Activated T-cell treated with anti-CD3 and anti-CD28 coated beads, Interleukin-2, amount 50 U/mL, for 4 hours (primary cell): Measurements from ENCODE around the gene GCLC. TPM values are rescaled to one million over a fixed set of nuclear protein-coding genes. Genes with fewer than 3 reads are reported as not detected.

ENCODE experiments used
- ATAC-seq, 2 donors: fragments of 200-7000 bp; cut with Tn5 transposase; one replicate each; pipeline ENCODE4 v1.10.0; 2021
- DNase-seq: peaks from one replicate; pipeline ENCODE4 v3.0.0-alpha.2; 2020
- H3K27me3 Mint-ChIP-seq: one replicate; pipeline ENCODE4 v1.8.0; 2021; ENCODE audit warnings: low read depth, mixed read lengths
- H3K36me3 Mint-ChIP-seq: one replicate; pipeline ENCODE4 v1.8.0; 2022; ENCODE audit warnings: mixed read lengths; ENCODE audit not compliant: insufficient read depth
- H3K4me1 Mint-ChIP-seq: one replicate; pipeline ENCODE4 v1.8.0; 2021; ENCODE audit warnings: low read depth, mixed read lengths
- H3K4me3 Mint-ChIP-seq: one replicate; pipeline ENCODE4 v1.8.0; 2021; ENCODE audit warnings: mild to moderate bottlenecking, moderate library complexity, mixed read lengths
- H3K9me3 Mint-ChIP-seq: one replicate; pipeline ENCODE4 v1.8.0; 2021; ENCODE audit warnings: mixed read lengths
- total RNA-seq, 3 donors: library from RNA; stranded (reverse); gene quantifications; one replicate each; pipeline ENCODE4 v1.2.1, GENCODE V29; 2021

Gene GCLC
- total RNA-seq, 3 donors from 2014 or later = 31.8 to 36.8 (median 32.2) TPM

- H3K36me3 Mint-ChIP-seq = peaks cover 16% of the 10 kb centered on the region
- peaks cover 56% of the 10 kb centered on the region for H3K4me1 Mint-ChIP-seq
- H3K9me3 Mint-ChIP-seq = no peaks in the 10 kb centered on the region
- DNase-seq (no peak), ATAC-seq (no peak)
- peak overlapping the region; percentile 95 for H3K4me3 Mint-ChIP-seq
- no peaks in the 10 kb centered on the region for H3K27me3 Mint-ChIP-seq
These were observed 1.3 kb downstream of the GCLC start for GRCh38 chr6:53543359-53544216.

- no peaks in the 10 kb centered on the region for H3K9me3 Mint-ChIP-seq
- no peak for DNase-seq
- no peaks in the 10 kb centered on the region for H3K27me3 Mint-ChIP-seq
- ATAC-seq = no peak
- no peak overlapping the region for H3K4me3 Mint-ChIP-seq
- H3K4me1 Mint-ChIP-seq = peaks cover 45% of the 10 kb centered on the region
- peaks cover 16% of the 10 kb centered on the region for H3K36me3 Mint-ChIP-seq
These were observed 3.0 kb downstream of the GCLC start for GRCh38 chr6:53541900-53542299.

- no peaks in the 10 kb centered on the region for H3K9me3 Mint-ChIP-seq
- H3K36me3 Mint-ChIP-seq = peaks cover 16% of the 10 kb centered on the region
- ATAC-seq = no peak
- no peak overlapping the region for H3K4me3 Mint-ChIP-seq
- H3K27me3 Mint-ChIP-seq = no peaks in the 10 kb centered on the region
- peaks cover 39% of the 10 kb centered on the region for H3K4me1 Mint-ChIP-seq
- no peak for DNase-seq
These were observed 4.7 kb downstream of the GCLC start for GRCh38 chr6:53540129-53540692.

- H3K9me3 Mint-ChIP-seq = no peaks in the 10 kb centered on the region
- H3K36me3 Mint-ChIP-seq = peaks cover 16% of the 10 kb centered on the region
- no peak overlapping the region for H3K4me3 Mint-ChIP-seq
- ATAC-seq = no peak
- H3K27me3 Mint-ChIP-seq = no peaks in the 10 kb centered on the region
- peaks cover 36% of the 10 kb centered on the region for H3K4me1 Mint-ChIP-seq
- no peak for DNase-seq
These were observed 5.3 kb downstream of the GCLC start for GRCh38 chr6:53539561-53539960.

- H3K4me3 Mint-ChIP-seq = no peak overlapping the region
- H3K27me3 Mint-ChIP-seq = no peaks in the 10 kb centered on the region
- peaks cover 26% of the 10 kb centered on the region for H3K4me1 Mint-ChIP-seq
- ATAC-seq = no peak
- no peak for DNase-seq
- no peaks in the 10 kb centered on the region for H3K9me3 Mint-ChIP-seq
- peaks cover 11% of the 10 kb centered on the region for H3K36me3 Mint-ChIP-seq
These were observed 8.3 kb downstream of the GCLC start for GRCh38 chr6:53536561-53536960.

- no peak for ATAC-seq
These were observed 12.0 kb downstream of the GCLC start for GRCh38 chr6:53532942-53533341.

GRCh38 chr6:53532061-53532797 is 12.7 kb downstream of the GCLC start:
- H3K9me3 Mint-ChIP-seq = no peaks in the 10 kb centered on the region
- H3K27me3 Mint-ChIP-seq = no peaks in the 10 kb centered on the region
- DNase-seq = no peak
- H3K4me1 Mint-ChIP-seq = peaks cover 26% of the 10 kb centered on the region
- peaks cover 6% of the 10 kb centered on the region for H3K36me3 Mint-ChIP-seq
- ATAC-seq = no peak
- no peak overlapping the region for H3K4me3 Mint-ChIP-seq

More at GRCh38 chr6:53532942-53533341, 12.0 kb downstream of the GCLC start:
- no peak for DNase-seq
- H3K27me3 Mint-ChIP-seq = no peaks in the 10 kb centered on the region
- no peak overlapping the region for H3K4me3 Mint-ChIP-seq
- H3K36me3 Mint-ChIP-seq = peaks cover 6% of the 10 kb centered on the region
- H3K9me3 Mint-ChIP-seq = no peaks in the 10 kb centered on the region
- peaks cover 25% of the 10 kb centered on the region for H3K4me1 Mint-ChIP-seq

- ATAC-seq (no peak), DNase-seq (no peak)
- Mint-ChIP-seq H3K9me3 (no peaks in the 10 kb centered on the region), H3K36me3 (peaks cover 6% of the 10 kb centered on the region), H3K27me3 (no peaks in the 10 kb centered on the region), H3K4me1 (peaks cover 19% of the 10 kb centered on the region), H3K4me3 (no peak overlapping the region)
These were observed 14.0 kb downstream of the GCLC start for GRCh38 chr6:53530780-53531386.

GRCh38 chr6:53530346-53530745 is 14.6 kb downstream of the GCLC start:
- no peak for ATAC-seq
- DNase-seq = no peak
- H3K4me1 Mint-ChIP-seq = peaks cover 17% of the 10 kb centered on the region
- no peaks in the 10 kb centered on the region for H3K27me3 Mint-ChIP-seq
- no peaks in the 10 kb centered on the region for H3K9me3 Mint-ChIP-seq
- no peak overlapping the region for H3K4me3 Mint-ChIP-seq
- peaks cover 6% of the 10 kb centered on the region for H3K36me3 Mint-ChIP-seq

- Mint-ChIP-seq H3K27me3 (no peaks in the 10 kb centered on the region), H3K9me3 (no peaks in the 10 kb centered on the region)
These were observed 15.4 kb downstream of the GCLC start for GRCh38 chr6:53529324-53530036.

GRCh38 chr6:53528107-53528506 is 16.8 kb downstream of the GCLC start:
- no peak for ATAC-seq
- H3K27me3 Mint-ChIP-seq = no peaks in the 10 kb centered on the region
- H3K4me1 Mint-ChIP-seq = peaks cover 15% of the 10 kb centered on the region
- H3K9me3 Mint-ChIP-seq = no peaks in the 10 kb centered on the region
- no peak overlapping the region for H3K4me3 Mint-ChIP-seq
- H3K36me3 Mint-ChIP-seq = peaks cover 6% of the 10 kb centered on the region
- no peak for DNase-seq

More at GRCh38 chr6:53529324-53530036, 15.4 kb downstream of the GCLC start:
- H3K4me3 Mint-ChIP-seq = no peak overlapping the region
- peaks cover 17% of the 10 kb centered on the region for H3K4me1 Mint-ChIP-seq
- ATAC-seq (peak; percentile 37 to 43), DNase-seq (no peak)
- peaks cover 6% of the 10 kb centered on the region for H3K36me3 Mint-ChIP-seq

- Mint-ChIP-seq H3K27me3 (no peaks in the 10 kb centered on the region), H3K4me1 (peaks cover 11% of the 10 kb centered on the region), H3K4me3 (no peak overlapping the region), H3K36me3 (peaks cover 6% of the 10 kb centered on the region), H3K9me3 (no peaks in the 10 kb centered on the region)
- no peak for DNase-seq
- no peak for ATAC-seq
These were observed 17.6 kb downstream of the GCLC start for GRCh38 chr6:53527249-53527765.

- no peak for ATAC-seq
- Mint-ChIP-seq H3K4me3 (no peak overlapping the region), H3K27me3 (no peaks in the 10 kb centered on the region), H3K4me1 (peaks cover 6% of the 10 kb centered on the region), H3K36me3 (peaks cover 4% of the 10 kb centered on the region), H3K9me3 (no peaks in the 10 kb centered on the region)
- DNase-seq = no peak
These were observed 18.9 kb downstream of the GCLC start for GRCh38 chr6:53526000-53526399.
